NCI-H226 (cell line): ENCODE results near the gene MTPN.

Experiments used
- DNase-seq: peaks from one replicate; pipeline ENCODE4 v3.0.0-alpha.2; 2015

Gene MTPN

DNA sequence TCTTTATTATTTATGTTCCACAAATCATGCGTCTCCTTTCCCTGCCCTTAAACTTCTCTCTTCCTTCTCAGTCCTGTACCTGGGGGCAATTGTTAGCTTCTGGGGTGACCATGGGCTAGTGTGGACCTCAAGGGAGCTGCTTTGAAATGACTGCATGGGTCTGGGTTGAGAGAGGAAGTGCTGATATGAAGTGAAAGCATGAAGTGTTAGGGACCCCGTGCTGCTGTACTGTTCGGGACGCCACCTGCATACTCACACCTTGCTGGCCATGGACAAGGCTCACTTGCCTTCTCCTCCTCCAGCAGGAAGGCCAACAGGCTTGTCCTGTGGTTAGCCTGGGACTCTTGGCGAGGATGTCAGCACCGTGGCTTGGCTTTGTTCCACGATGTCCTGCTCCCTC, 56.7 kb downstream of the MTPN start:
- no peak for DNase-seq

DNA sequence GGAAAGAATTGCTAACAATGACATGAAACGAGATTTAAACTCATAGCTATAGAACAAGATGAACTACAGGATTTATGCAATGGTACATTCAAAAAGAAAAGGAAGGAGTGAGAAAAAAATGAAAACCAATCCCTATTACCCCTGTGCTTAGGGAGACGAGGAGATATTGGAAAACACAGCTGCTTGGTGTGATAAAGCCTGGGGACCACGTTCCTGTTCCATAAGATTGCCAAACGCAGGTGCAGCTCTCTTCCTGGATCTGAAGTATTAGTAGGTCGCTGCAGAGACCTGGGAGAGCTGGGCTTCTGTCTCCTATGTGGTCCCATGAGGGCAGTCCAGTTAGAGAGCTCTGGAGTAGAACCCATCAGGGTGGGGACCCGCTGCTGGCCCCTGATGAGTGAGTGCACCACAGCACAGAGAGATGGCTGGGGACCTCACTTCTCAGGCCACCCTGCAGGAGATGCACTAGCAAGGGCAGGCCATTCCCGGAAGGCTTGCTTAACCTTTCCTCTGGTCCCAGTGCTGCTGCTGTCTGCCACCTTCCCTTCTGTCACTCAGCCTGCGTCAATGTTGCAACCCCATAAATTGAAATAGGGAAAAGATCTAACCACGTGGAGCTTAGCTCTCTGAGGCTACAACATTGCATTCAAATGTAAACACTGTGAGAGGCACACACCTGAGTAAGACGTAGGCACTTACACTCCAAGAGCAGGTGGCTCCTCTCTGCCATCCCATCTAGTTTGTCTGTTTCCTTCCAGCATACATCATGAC, 57.9 kb downstream of the MTPN start:
- DNase-seq = no peak

DNA sequence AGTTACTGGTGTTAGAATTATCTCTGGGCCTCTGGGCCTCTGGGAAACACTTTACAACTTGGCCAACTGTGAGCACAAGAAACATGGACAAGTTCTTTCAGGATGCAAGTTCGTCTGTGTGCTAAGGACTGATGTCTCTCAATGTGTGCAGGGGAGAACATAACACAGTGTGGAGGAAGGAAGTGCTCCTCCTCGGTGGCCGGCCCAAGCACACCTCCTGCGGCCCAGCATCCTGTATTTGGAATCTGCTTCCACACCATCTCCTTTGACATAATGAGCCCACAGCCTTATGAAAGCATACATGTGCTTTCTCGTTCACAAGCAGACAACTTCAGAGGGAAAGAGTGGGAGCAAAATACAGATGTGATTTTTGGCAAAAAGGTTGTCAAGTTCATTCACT, 59.0 kb downstream of the MTPN start:
- DNase-seq = no peak

DNA sequence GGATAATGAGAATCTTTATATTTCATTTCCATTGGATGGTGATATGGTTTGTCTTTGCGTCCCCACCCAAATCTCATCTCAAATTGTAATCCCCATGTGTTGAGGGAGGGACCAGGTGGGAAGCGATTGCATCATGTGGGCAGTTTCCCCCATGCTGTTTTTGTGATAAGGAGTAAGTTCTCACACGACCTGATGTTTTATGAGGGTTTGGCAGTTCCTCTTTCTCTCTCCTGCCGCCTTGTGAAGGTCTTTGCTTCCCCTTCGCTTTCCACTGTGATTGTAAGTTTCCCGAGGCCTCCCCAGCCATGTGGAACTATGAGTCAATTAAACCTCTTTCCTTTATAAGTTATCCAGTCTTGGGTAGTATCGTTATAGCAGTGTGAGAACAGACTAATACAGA, 59.4 kb downstream of the MTPN start:
- DNase-seq = no peak

DNA sequence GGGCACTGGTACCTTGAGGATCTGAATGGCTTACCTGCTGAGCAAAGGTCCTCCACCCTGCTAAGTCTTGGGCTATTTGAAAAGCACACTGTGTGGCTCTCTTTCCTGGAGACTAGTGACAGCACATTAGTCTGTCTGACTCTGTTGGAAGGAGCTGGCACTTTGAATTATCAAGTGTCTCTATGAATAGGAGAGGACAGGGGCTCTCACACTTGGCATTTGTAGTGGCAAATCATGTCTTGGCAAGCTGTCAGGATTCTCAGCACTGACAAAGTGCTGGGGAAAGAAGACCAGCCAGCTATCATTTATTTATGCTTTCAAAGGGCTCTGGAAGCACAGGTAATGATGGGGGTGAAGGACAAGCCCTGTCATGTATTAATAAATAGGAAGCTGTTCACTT, 62.8 kb downstream of the MTPN start:
- DNase-seq = no peak

DNA sequence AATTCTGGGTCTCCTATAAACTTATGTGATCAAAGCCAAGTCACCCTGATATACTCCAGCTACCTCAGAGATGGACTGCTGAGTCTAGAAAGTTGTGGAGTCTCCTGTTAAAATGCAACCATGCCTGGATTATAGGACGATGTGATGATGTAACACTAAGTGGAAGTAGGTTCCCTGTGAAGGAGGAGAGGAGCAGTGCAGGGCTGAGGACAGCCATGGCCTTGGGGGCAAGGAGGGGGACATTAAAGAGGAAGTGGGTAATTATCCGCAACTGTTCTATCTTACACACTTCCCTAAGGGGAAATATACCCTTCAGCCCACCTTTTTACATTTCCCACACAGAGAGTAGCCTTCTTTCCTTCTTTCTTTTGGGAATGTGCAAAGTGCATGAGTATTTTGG, 63.8 kb downstream of the MTPN start:
- DNase-seq = no peak

DNA sequence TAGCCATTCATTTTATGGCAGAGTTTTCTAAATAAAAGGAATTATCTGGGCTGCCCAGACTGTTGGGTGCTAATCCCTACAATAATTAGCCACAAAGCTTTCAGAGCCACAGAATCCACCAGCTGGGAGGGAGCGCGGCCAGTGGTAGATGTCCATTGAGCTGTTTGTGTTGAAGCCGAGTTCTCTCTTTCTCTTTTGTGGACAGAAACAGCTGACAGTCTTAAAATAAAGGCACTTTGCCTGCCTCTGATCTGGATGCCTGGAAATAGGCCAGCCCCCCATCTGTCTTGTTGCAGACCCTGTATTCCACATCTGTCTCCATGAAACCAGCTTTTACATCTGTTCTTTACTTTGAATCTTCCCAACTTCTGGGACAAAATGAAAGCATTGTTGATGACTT, 66.1 kb downstream of the MTPN start:
- DNase-seq = no peak

DNA sequence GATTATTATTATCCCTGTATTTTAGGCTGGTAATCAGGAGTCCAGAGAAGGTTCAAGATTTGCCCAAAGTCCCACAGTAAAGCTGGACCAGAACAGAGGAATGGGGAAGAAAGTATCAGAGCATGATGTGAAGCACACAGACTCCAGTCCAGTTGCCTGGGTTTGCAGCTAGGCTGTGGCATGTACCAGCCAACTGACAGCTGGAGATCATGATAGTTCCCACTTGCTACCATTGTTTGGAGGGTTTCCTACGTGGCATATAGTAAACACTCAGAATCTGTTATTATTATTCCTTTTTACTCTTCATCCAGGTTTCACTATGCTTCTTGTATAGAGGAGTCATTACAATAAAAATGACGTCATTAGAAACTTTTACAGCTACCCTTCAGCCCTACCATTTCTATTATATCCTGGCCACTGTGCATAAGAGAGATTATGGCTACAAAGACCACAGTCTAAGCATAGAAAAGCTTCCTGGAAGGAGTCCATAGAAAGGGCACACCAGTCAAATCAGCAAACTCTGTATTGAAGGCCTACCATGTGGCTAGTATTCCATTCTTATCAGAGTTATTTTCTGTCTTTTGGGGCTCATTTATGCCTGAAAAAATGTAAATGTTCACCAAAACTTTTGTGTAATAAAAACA, 66.6 kb downstream of the MTPN start:
- no peak for DNase-seq

DNA sequence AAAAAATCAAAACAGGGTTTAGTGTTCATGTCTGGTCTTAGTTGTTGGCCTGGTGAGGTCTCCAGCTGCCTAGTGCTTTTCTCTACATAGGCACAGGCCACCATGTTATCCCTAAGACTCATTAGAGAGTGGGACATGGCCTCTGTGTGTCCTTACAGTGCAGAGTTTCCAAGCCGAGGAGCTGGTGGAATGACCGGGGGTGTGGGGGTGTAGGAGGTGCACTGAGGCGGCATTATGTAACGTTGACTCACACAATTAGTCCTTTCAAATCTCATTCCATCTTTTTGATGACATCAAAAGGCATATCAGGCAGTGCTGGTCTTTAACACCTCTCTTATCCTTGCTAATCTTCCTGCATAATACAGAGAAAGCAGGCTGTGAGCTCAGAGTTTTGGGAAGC, 71.3 kb downstream of the MTPN start:
- no peak for DNase-seq

DNA sequence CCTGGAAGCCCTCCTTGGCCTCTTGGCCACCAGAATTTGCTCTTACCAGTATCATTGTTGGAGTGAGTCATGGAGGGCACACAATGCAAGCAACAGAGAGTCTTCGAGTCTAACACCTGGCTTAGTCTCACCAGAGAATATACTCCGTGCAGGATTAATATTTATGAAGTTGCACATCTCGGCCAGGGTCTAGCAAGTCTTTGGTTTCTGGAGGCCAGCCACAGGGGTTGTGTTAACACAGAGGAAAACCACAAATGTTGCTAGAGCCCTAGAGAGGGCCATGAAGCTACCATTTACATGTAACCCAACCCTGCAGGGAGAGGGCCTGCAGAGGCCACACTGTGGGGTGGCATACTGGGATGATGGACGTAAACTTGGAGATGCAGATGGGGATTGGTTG, 71.8 kb downstream of the MTPN start:
- no peak for DNase-seq

DNA sequence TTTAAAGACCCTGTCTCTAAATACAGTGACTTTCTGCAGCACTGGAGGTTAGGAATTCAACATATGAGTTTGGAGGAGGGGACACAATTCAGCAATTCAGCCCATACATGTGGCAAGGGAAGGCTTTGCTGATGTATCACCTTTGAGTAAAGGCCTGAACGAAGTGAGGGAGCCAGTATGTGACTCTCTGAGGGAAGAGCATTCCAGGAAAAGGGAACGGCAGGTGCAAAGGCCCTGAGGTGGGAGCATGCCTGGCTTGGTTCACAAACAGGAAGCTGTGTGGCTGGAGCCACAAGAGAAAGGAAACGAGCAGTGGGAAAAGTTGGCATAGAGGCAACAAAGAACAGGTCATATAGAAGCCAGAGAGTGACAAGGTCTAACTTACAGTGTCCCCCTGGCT, 72.9 kb downstream of the MTPN start:
- DNase-seq = no peak

DNA sequence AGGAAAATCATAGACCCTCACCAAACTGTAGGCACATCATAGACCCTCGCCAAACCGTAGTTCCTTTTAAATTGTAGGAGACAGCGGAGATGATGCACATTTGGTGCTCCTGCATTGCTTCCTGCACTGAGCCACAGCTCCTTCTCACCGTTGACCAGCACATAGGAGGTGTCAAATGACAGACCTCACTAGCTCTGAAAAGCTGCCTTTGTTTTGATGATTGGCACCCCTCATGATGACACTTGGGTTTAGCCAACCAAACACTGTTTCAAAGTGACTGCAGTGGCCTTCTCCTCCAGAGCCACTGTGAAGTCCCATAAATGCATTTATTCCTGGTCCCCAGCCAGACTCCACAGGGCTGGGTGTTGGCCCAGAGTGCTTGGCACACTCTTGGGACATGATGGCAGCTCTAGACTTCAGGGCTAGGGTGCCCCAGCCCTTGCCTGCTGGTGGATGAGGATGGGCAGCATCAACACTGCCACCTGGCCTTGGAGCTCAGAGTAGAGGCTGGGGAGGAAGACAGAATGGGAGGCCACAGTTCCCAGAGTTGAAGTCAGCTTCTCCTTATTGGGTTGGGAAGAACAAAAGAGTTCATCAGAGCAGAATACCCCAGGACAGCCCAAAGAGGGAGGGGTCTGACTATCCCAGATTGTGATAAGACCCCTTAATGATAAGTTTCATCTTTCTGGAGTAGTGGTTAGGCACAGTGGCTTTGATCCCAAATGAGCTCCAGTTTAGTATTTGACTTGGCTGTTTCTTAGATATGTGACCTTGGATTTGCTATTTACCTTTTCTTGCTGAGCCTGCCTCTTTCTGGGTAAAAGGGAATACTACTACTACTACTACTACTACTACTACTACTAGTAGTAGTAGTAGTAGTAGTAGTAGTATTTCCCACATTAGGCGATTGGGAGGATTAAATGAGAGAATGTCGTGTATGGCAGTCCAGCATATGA, 75.3 kb downstream of the MTPN start:
- no peak for DNase-seq

DNA sequence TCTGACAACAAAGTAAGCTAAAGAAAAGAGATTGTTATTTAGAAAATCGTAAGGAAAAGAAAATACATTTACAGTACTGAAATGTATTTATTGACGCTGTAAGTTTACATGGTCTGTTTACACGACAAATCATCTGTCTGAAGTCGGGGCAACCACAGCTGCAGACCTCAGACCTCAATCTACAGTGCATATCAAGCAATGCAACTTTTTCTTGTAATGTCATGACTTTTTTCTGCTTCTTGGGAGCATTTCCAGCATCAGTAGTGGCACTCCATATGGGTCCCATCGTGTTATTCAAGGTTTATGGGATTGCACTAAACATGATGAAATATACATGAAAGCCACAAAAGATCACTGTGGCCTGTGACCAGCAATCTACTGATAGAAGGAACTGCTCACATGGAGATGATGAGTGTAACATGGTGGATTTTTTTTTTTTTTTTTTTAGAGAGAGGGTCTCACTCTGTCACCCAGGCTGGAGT, 77.1 kb downstream of the MTPN start:
- DNase-seq = no peak

DNA sequence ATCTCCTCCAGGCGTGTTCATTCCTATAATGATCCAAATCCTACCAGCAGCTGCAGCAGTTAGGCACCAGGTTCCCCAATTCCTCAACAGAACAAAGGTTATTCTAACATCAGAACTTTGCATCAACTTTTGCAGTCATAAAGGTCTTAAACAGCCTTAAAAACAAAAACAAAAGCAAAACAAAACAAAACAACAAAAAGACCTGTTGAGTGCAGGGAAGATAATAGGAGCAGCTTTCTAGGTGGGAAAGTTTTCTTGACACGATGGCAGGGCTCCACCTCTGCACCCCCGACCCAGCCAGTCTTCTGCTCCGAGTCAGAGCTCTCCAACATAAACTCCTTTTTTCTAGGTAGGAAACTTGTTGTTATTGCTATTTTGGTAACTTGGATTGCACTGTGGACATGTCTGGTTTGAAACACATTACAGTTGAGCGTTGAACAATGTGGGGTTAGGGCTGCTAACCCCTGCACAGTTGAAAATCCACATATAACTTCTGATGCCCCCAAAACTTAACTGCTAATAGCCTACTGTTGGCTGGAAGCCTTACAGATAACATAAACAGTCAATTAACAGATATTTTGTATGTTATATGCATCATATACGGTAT, 77.6 kb downstream of the MTPN start:
- no peak for DNase-seq

DNA sequence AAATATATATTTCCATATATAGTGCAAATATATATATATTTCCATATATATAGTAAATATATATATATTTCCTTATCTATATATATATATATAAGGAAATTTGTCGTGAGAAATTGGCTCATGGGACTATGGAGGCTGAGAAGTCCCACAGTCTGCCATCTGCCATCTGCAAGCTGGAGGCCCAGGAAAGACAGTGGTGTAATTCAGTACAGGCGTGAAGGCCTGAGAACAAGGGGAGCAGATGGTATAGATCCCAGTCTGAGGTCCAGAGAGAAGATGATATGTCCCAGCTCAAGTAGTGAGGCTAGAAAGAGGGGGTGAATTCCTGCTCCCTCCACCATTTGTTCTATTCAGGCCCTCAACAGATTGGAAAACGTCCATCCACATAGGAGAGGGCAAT, 78.9 kb downstream of the MTPN start:
- DNase-seq = no peak

DNA sequence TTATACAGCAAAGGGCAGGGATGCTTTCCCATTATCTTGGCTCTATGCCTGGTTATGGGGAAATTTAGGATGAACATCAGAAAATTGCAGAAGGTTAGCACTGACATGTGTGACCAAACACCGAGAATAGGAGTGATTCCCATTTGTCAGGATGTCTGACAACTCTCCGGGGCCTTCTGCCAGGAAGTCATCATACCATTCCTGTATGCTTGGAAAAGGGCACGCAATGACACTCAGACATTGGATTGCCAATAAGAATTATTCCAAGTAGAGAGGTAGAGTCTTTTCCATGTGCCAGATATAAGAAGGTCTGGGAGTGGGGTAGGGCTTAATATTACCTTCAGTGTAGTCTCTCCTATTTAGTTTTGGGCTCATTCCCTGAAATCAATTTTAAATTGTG, 82.3 kb downstream of the MTPN start:
- DNase-seq = no peak

DNA sequence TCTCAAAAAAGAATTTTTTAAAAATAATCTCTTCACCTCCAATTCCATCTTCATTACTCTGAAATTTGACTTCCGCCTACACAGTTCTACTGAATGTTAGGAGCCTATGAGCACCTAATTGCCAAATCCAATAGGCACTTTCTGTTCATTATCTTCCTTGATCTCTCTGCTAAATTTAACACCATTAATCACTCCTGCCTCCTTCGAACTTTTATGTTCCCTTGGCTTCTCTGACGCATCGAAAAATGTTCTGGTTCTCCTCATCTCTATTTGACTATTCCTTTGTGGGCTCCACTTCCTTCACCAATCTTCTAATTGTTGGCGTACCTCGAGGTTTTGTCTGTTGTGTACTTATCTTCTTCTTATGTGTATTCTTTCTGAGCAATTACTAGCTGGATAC, 87.3 kb downstream of the MTPN start:
- DNase-seq = no peak

DNA sequence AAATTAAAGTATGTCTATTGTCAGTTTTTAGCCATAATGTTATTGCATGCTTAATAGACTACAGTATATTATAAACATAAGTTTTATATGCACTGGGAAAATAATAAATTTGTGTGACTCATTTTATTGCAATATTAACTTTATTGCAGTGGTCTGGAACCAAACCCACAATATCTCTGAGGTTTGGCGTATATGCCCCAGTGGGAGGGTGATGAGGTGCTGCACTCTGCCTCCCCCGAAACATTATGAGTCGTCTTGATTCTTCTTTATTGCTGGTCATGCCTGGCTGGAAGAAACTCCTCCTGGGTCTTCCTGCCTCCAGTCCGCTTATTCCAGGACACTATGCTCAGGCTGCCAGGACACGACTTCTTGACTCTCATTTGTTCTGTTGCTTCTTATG, 88.4 kb downstream of the MTPN start:
- DNase-seq = peak; percentile 31

DNA sequence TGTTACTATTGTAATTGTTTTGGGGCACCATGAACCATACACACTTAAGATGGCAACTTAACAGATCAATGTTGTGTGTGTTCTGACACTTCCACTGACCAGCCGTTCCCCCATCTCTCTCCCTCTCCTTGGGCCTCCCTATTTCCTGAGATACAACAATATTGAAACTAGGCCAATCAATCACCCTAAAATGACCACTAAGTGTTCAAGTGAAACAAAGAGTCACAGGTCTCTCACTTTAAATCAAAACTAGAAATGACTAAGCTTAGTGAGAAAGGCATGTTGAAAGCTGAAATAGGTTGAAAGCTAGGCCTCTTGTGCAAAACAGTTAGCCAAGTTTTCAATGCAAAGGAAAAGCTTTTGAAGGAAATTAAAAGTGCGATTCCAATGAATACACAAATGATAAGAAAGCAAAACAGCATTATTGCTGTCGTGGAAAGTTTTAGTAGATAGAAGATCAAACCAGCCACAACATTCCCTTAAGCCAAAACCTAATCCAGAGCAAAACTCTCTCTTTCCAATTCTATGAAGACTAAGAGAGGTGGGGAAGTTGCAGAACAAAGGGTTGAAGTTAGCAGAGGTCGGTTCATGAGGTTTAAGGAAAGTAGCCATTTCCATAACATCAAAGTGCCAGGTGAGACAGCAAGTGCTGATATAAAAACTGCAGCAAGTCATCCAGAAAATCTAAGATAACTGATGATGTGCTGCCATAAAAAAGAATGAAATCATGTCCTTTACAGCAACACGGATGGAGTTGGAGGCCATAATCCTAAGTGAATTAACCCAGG, 90.6 kb downstream of the MTPN start:
- DNase-seq = no peak

DNA sequence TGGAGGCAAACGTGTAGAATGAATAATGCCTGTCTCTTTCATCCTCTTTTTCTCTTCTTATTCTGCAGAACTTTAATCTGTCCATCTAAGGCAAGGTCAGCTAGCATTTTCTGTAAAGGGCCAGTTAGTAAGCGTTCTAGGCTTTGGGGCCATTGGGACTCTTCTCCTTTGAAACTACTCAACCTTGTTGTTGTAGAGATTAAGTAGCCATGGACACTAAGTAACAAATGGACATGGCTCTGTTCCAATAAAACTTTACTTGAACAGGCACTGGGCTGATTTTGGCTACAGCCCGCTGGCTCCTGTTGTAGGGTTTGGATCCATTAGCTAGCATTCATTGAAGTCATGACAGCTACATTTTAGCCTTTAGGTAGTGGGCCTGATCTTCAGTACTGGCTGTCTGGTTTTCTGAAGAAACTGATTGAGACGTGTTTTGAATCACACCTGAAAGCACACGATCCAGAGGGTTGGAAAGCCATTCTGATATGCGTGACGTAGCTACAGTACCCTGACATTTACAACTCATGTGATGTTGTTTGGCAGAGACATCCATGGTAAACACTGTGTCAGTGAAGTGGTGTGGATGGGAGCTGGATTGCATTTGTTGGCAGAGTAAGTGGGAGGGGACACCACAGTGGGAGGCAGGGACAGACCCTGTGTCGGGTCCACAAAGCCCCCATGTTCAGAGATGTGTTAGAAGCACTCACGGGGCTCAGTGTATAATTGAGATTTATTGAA, 92.5 kb downstream of the MTPN start:
- DNase-seq = no peak

DNA sequence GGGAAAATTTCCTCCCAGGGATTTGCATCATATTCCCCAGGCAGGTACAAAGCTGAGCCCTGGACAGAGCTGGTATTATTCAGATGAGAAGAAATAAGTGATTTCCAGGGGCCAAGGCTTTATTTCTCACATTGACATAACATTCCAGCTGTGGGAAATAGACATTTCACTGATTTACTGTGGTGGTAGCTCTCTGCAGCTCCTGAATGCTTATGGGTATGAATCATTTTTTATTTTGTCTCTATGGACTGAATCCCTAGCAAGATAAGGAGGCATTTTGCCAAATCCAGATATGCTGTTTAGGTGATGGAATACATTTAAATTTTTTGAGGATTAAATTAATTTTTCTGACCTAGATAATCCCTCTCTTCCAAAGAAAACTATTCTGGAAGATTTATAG, 97.9 kb downstream of the MTPN start:
- peak; percentile 91 for DNase-seq

DNA sequence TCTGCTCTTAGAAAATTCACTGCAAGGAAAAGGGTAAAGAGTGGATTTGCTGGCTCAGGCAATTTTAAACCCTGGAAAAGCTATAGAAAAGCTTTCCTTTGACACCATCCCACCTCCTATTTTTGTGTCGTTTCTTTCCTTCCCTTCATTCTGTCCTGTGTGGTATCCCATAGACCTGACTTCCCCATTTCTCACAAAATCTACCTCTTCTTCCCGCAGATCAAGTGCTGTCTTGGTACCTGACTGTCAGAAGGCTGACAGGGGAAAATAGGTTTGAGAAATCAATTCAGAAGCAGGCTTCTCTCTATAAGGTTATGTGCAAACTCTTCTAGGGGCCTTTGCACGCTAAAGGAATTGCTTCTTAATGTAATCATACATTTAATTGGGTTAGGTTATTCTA, 98.9 kb downstream of the MTPN start:
- no peak for DNase-seq
